Kasumi-1 (cell line): ENCODE results near the gene NR2F2.

Source experiments
- DNase-seq, 2 experiments: peaks; one replicate each; lab custom pipeline; 2025; lab: John Stamatoyannopoulos, UW

The NR2F2 gene

GRCh38 chr15:96332637-96333121 is 2.2 kb downstream of the NR2F2 start:
- no peak for DNase-seq

DNA sequence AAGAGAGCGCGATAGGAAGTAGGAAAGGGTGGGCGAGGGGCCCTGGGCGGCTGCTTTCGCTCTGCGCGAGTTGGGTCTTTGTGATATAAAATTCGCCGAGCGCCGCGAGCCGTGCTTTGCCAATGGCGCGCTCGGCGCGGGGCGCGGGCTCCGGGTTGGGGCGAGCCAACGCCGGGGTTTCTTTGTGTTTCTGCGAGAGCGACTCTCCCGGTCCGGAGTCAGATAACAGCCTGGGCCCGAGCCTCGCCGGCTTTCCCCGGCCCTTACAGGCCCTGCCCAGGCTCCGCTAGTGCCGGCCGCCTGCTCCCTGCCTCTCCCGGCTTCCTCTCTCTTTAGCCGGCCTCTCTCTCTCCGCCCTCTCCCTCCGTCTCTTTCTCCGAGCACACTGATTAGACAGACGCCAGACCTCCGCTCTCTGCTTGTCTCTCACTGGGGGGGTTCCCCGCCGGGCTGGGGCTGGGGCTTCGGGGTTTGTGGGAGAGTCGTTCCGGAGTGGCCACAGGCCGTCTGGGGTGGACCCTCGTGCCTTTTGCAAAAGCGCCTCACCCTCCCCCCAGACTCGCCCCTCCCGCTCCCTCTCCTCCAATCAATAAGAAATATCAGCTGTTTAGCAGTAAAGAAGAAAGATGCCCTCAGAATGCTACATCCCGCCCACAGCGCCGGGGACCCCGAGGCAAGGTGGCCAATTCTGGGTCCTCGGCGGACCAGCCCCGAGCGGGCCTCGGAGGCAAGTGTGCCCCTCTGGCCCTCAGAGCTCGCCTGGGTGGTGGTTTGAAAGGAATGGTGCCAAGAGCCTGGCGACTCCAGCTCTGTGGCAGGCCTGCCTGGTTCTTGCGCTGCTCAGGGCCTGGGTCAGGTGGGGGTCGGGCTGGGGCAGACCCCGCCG is 2.9 kb downstream of the NR2F2 start:
- no peak for DNase-seq

GRCh38 chr15:96334017-96334704 is 3.7 kb downstream of the NR2F2 start:
- DNase-seq = no peak

GRCh38 chr15:96334705-96335410 is 4.4 kb downstream of the NR2F2 start:
- DNase-seq = no peak

- DNase-seq = no peak
Observed at GRCh38 chr15:96335411-96336024, 5.0 kb downstream of the NR2F2 start.

- DNase-seq = no peak
Observed at GRCh38 chr15:96336108-96336595, 5.7 kb downstream of the NR2F2 start.

- no peak for DNase-seq
Observed at GRCh38 chr15:96336596-96337364, 6.3 kb downstream of the NR2F2 start.

DNA sequence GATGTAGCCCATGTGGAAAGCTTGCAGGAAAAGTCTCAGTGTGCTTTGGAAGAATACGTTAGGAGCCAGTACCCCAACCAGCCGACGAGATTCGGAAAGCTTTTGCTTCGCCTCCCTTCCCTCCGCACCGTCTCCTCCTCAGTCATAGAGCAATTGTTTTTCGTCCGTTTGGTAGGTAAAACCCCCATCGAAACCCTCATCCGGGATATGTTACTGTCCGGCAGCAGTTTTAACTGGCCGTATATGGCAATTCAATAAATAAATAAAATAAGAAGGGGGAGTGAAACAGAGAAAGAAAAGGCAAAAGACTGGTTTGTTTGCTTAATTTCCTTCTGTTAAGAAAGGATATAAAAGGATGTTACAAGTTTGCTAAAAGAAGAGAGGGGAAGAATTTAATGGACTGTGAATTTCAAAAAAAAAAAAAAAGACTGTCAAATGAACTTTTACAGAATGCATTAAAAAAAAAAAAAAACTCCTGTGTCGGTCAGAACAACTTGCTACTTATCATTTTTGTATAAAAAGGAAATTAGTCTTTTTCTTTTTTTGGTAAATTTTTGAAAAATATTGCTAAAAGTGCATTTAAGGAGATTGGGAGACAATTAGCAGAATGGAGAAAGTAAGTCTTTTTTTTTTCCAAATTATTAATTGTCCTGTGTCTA is 7.0 kb downstream of the NR2F2 start:
- no peak for DNase-seq

- no peak for DNase-seq
Observed at GRCh38 chr15:96338074-96338765, 7.7 kb downstream of the NR2F2 start.

GRCh38 chr15:96338766-96339618 is 8.5 kb downstream of the NR2F2 start:
- DNase-seq = no peak

GRCh38 chr15:96339619-96340347 is 9.3 kb downstream of the NR2F2 start:
- DNase-seq = no peak

- DNase-seq = no peak
Observed at GRCh38 chr15:96340348-96340597, 9.8 kb downstream of the NR2F2 start.

- DNase-seq = no peak
Observed at GRCh38 chr15:96340598-96341512, 10.4 kb downstream of the NR2F2 start.

GRCh38 chr15:96341513-96342405 is 11.3 kb downstream of the NR2F2 start:
- no peak for DNase-seq

GRCh38 chr15:96342406-96343112 is 12.1 kb downstream of the NR2F2 start:
- DNase-seq = no peak
